ENCODE results near the gene RALA.
"Not testable (repeated sequence)": the region's sequence is repeated elsewhere in the genome, so short reads cannot be mapped to it uniquely, and the experiment has no call there.

The RALA gene

GRCh38 chr7:39681887-39682441, 58.6 kb downstream of the RALA start:
- DNase-seq (ENCODE audit: low read depth in 3 of 3, low spot score in 1 of 3) = no peak

- no peak for DNase-seq (ENCODE audit: low read depth in 3 of 3, low spot score in 1 of 3)
These were observed 60.0 kb downstream of the RALA start for GRCh38 chr7:39683216-39683845.

- DNase-seq (ENCODE audit: low read depth in 3 of 3, low spot score in 1 of 3) = no peak
These were observed 63.0 kb downstream of the RALA start for GRCh38 chr7:39686261-39686924.

DNA sequence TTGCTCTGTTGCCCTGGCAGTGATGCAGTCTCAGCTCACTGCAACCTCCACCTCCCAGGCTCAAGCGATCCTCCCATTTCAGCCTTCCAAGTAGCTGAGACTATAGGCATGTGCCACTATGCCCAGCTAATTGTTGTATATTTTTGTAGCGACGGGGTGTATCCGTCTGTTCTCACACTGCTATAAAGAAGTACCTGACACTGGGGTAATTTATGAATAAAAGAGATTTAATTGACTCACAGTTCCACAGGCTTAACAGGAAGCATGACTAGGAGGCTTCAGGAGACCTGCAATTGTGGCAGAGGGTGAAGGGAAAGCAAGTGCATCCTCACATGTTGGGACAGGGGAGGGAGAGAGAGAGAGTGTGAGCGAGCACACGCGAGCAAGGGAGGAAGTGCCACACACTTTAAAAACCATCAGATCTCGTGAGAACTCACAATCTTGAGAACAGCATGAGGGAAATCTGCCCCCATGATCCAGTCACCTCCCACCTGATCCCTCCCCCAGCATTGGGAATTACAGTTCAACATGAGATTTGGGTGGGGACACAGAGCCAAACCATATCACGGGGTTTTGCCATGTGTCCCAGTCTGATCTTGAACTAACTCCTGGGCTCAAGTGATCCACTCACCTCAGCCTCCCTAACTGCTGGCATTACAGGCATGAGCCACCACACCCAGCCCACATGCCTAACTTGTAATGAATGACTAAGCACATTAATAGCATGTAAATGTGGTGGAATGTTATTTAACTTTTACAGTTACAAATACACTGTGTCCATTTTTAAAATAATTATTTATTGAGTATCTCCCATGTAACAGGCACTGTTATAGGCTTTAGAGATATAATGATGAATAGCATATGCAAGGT, 65.5 kb downstream of the RALA start:
- no peak for DNase-seq (ENCODE audit: low read depth in 3 of 3, low spot score in 1 of 3)

GRCh38 chr7:39691821-39692220, 68.4 kb downstream of the RALA start:
- no peak for DNase-seq (ENCODE audit: low read depth in 3 of 3, low spot score in 1 of 3)

DNA sequence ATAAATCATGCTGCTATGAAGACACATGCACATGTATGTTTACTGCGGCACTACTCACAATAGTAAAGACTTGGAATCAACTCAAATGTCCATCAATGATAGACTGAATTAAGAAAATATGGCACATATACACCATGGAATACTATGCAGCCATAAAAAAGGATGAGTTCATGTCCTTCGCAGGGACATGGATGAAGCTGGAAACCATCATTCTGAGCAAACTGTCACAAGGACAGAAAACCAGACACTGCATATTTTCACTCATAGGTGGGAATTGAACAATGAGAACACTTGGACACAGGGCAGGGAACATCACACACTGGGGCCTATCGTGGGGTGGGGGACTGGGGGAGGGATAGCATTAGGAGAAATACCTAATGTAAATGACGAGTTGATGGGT, 69.7 kb downstream of the RALA start:
- not testable (repeated sequence) for DNase-seq (ENCODE audit: low read depth in 3 of 3, low spot score in 1 of 3)

- DNase-seq (ENCODE audit: low read depth in 3 of 3, low spot score in 1 of 3) = no peak
These were observed 70.4 kb downstream of the RALA start for GRCh38 chr7:39693812-39694211.

GRCh38 chr7:39695852-39696586, 72.6 kb downstream of the RALA start:
- DNase-seq (ENCODE audit: low read depth in 3 of 3, low spot score in 1 of 3) = no peak

DNA sequence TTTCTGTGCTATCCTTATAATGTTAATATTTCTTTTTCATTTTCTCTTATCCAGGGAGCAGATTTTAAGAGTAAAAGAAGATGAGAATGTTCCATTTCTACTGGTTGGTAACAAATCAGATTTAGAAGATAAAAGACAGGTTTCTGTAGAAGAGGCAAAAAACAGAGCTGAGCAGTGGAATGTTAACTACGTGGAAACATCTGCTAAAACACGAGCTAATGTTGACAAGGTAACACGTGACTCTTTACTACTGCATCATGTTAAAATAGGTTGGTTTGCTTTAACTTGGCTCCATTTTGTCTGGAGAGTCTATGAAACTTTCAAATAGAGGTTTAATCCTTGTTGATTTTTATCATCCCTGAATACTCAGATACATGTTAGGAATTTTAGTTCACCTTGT, 73.3 kb downstream of the RALA start:
- DNase-seq (ENCODE audit: low read depth in 3 of 3, low spot score in 1 of 3) = no peak

DNA sequence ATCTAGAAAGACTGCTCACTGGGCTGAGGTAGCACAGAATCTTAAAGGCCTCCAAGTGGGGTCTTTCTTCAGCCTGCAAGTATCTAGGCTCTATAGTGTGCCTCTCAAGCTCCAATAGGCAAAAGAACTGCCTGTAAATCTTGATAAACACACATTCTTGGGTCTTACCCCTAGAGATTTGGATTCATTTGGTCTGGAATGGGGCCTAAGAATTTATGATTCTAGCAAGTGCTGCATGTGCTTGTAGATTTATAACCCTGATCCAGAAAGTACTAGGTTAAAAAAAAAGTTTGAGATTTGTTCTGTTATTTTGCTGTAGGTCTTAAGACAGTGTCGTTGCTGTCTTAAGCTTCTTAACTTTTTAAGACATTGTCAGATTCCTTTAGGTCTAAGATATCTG, 74.1 kb downstream of the RALA start:
- DNase-seq (ENCODE audit: low read depth in 3 of 3, low spot score in 1 of 3) = no peak

DNA sequence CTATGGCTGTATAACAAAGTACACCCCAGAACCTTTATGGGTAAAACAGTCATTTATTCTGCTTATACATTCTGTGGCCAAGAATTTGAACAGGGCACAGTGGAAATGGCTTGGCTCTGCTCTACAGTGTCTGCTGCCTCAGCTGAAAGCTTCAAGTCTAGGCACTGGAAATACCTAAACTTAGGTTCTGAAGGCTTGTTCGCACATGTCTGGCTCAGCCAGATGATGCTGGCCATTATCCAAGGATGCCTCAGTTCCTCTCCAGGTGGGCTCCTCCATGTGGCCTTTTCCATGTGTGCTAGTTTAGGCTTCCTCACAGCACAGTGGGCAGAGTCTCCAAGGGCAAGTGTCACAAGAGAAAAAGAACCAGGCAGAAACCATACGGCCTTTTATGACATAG, 76.8 kb downstream of the RALA start:
- DNase-seq (ENCODE audit: low read depth in 3 of 3, low spot score in 1 of 3) = no peak

- no peak for DNase-seq (ENCODE audit: low read depth in 3 of 3, low spot score in 1 of 3)
These were observed 77.6 kb downstream of the RALA start for GRCh38 chr7:39700932-39701331.

DNA sequence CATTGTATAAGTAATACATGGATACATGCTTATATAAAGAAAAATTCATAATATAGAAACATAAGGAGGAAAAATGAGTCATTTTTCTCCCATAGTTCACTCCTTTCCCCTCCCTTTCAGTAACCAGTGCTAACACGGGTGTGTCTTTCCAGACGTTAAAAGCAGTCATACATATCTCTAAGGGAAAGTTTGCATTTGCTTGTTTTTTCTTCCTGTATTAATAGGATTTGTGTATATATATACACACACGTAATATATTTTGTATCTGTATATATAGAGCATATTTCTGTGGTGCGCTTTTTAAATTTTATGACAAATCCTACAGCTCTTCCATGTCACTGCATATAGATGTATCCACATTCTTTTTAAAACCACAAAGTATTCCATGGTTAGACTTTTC, 78.8 kb downstream of the RALA start:
- no peak for DNase-seq (ENCODE audit: low read depth in 3 of 3, low spot score in 1 of 3)

GRCh38 chr7:39703144-39703543, 79.8 kb downstream of the RALA start:
- DNase-seq (ENCODE audit: low read depth in 3 of 3, low spot score in 1 of 3) = no peak

GRCh38 chr7:39709029-39709428, 85.7 kb downstream of the RALA start:
- no peak for DNase-seq (ENCODE audit: low read depth in 3 of 3, low spot score in 1 of 3)

DNA sequence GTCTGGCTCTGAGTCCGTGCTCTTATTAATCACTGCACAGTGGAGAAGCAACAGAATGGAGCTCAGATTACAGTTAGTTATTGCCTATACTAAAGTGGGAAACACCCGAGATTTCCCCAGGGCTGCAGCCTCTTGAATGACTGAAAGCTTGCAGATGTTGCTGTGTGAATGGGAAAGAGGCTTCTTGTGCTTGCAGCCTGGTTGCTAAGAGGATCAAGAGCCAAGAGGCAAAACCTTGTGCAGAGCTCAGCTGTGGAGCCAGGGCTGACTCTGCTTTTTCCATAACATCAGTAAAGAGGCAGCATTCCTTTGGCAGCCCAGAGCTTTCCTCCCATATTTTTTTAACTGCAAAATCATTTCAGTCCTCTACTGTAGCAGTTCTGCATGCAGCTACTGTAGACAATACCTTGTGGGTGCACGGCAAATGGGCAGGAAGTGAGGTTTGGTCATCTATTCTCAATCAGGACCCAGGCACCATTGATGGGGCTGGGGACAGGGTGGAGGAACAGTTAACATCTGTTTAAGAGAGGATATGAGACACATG, 86.5 kb downstream of the RALA start:
- DNase-seq (ENCODE audit: low read depth in 3 of 3, low spot score in 1 of 3) = no peak

DNA sequence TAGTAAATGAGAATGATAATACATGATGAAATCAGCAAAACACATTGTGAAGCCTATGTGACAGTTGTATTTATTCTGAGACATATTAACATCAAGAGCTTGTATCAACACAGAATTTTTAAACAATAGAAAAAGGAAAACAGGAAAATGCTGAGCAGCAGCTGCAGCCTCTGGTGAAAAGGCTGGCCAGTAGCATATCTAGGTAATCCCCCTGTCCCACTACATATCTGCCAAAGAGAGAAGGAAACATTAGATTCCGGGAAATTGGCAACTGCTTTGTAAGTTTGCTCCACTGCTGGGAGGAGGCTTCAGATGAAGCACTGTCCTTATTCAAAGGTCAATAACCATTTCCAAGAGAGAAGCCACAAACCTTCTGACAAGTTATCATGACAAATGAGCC, 89.4 kb downstream of the RALA start:
- no peak for DNase-seq (ENCODE audit: low read depth in 3 of 3, low spot score in 1 of 3)

DNA sequence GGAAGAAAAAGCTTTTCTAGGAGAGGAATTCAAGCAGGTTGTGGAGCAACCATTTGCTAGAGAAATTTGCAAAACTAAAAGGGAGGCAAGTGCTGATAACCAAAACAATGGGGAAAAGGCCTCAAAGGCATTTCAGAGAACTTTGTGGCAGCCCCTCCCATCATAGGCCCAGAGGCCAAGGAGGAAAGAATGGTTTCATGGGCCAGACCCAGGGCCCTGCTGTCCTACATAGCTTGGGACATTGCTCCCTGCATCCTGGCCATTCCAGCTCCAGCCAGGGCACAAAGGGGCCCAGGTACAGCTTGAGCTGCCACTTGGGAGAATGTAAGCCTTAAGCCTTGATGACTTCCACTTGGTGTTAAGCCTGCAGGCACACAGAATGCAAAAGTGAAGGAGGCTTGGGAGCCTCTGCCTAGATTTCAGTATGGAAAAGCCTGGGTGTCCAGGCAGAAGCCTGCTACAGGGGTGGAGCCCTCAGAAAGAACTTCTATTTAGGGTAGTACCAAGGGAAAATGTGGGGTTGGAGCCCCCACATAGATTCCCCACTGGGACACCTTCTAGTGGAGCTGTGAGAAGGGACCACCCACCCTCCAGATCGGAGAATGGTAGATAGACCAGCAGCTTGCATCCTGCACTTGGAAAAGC, 91.2 kb downstream of the RALA start:
- DNase-seq (ENCODE audit: low read depth in 3 of 3, low spot score in 1 of 3) = no peak

DNA sequence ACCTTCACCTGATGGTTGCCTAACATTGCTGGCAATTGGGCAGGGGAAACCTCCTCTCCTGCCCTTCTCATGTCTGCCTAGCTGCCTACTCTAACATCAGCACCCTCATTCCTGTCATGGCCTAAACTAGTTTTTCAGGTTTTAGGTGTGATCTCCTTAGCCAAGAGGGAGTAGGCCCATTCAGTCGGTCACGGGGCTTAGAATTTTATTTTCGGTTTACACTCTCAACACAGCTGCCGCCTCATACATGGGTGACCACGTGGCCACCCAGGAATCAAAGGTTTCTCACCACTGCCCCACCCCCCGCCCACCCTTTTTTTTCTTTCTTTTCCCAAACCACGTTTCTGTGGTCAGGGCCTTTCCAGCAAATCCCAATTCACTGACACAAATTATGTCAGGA, 97.2 kb downstream of the RALA start:
- DNase-seq (ENCODE audit: low read depth in 3 of 3, low spot score in 1 of 3) = no peak

DNA sequence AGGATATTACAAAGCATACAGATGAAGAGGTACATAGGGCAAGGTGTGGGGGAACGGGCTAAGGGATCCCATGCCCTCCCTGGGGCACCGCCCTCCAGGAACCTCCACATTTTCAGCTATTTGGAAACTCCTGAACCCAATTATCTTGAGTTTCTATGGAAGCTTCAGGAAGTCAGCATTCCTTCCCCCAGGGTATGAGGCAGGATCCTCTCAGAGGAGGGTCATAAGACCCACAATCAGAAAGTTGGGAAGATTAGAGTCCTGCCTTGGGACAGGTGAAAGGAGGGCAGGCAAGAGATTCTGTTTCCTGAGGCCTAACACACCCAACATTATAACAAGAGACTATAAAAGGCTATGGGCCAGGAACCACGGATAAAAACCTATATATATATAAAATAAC, 98.0 kb downstream of the RALA start:
- DNase-seq (ENCODE audit: low read depth in 3 of 3, low spot score in 1 of 3) = no peak
